DOHH2 (cell line): ENCODE measurements around the gene OLIG2.

Experiments
- EZH2phosphoT487 ChIP-seq: fragments of 200-600 bp; sonication (generic); IDR thresholded peaks from 2 replicates; pipeline ENCODE4 v1.6.1; 2017; ENCODE audit warnings: borderline replicate concordance, mild to moderate bottlenecking, antibody characterized with exemption, low read length, moderate library complexity, mixed read lengths
- TF ChIP-seq, protein P1 (sequence below): fragments of 200-600 bp; sonication (generic); IDR thresholded peaks from one replicate; pipeline ENCODE4 v1.5.1; 2014; ENCODE audit warnings: antibody characterized with exemption, mild to moderate bottlenecking, low read depth, low read length; ENCODE audit not compliant: poor library complexity, severe bottlenecking

DNA sequence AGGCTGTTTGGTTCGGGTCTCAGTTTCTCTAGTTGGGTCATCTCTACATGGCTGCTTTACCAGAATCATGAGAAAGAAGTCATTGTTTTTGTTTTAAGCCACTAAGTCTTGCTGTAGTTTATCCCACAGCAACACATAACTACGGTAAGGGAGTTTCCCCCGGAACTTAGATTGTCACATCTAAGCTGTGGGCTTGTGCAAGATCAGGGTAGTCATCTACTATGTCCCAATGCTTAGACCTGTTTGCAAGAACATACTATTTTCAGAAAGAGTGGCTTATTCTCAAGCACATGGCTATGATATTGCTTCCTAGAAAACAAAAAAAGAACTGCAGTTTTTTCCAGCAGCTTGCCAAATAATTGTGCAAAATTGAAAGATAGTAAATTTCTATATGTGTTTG lies 18.0 kb upstream of the OLIG2 start:
- TF ChIP-seq, protein P1, sequence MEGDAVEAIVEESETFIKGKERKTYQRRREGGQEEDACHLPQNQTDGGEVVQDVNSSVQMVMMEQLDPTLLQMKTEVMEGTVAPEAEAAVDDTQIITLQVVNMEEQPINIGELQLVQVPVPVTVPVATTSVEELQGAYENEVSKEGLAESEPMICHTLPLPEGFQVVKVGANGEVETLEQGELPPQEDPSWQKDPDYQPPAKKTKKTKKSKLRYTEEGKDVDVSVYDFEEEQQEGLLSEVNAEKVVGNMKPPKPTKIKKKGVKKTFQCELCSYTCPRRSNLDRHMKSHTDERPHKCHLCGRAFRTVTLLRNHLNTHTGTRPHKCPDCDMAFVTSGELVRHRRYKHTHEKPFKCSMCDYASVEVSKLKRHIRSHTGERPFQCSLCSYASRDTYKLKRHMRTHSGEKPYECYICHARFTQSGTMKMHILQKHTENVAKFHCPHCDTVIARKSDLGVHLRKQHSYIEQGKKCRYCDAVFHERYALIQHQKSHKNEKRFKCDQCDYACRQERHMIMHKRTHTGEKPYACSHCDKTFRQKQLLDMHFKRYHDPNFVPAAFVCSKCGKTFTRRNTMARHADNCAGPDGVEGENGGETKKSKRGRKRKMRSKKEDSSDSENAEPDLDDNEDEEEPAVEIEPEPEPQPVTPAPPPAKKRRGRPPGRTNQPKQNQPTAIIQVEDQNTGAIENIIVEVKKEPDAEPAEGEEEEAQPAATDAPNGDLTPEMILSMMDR: no peak
- no peak for TF ChIP-seq EZH2phosphoT487
